GM12801 (cell line): ENCODE data around the gene MMP21.

Experiments used
- TF ChIP-seq, protein P1 (sequence below): IDR thresholded peaks from one replicate; pipeline ENCODE4 v1.5.1; 2011; ENCODE audit warnings: control low read depth; ENCODE audit not compliant: insufficient read length; ENCODE audit errors: extremely low read depth

Gene MMP21

DNA sequence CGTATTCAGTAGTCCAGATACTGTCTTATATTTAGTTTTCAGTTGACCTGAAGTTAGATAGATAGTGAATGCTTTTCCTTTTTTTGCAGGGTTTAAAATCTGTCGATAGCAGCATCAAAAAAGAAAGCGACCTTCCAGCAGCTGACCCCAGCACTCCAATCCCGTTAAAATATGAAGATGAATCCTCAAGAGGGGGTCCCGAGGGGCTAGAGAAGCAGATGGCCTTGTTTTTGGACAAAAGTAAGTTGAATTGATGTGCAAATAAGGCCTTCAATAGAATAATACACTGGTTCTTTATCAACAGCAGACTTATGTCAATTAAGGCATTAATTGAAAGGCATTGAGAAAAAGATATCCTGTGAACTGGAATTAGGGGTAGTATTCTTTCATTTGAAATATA, 37.4 kb downstream of the MMP21 start:
- TF ChIP-seq, protein P1, sequence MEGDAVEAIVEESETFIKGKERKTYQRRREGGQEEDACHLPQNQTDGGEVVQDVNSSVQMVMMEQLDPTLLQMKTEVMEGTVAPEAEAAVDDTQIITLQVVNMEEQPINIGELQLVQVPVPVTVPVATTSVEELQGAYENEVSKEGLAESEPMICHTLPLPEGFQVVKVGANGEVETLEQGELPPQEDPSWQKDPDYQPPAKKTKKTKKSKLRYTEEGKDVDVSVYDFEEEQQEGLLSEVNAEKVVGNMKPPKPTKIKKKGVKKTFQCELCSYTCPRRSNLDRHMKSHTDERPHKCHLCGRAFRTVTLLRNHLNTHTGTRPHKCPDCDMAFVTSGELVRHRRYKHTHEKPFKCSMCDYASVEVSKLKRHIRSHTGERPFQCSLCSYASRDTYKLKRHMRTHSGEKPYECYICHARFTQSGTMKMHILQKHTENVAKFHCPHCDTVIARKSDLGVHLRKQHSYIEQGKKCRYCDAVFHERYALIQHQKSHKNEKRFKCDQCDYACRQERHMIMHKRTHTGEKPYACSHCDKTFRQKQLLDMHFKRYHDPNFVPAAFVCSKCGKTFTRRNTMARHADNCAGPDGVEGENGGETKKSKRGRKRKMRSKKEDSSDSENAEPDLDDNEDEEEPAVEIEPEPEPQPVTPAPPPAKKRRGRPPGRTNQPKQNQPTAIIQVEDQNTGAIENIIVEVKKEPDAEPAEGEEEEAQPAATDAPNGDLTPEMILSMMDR = no peak

DNA sequence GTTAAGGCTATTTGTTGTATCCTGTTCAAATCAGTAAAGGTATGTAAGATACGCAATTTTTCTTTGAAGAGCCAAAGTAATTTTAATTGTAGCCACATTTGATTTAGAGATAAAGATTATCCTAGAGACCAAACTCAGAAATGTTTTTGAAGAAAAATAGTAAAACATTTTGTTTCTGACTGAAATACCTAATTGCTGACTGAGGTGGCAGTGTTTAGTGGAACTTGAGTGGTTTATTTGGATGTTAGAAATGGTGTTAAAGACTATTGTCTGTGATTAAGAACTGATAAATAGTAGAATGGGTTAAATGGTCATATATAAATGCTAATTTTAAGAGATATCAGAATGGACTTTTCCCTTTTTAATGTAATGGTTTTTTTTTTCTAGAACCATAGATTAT, 40.8 kb downstream of the MMP21 start:
- TF ChIP-seq, protein P1 = no peak

DNA sequence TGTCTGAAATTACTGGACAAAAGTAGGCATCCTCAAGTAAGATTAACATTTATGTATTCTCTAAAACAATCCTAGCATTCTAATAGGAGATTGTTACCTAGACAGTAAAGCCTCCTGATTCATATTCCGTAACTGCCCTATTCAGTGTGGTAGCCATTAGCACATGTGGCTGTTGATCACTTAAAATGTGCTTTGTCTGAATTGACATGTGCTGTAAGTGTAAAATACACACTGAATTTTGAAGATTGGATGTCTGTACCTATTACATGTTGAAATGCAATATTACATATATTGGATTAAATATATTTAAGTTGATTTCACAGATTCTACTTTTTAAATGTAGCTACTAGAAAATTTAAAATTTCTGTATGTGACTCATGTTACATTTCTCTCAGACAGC, 41.5 kb downstream of the MMP21 start:
- TF ChIP-seq, protein P1 = no peak

DNA sequence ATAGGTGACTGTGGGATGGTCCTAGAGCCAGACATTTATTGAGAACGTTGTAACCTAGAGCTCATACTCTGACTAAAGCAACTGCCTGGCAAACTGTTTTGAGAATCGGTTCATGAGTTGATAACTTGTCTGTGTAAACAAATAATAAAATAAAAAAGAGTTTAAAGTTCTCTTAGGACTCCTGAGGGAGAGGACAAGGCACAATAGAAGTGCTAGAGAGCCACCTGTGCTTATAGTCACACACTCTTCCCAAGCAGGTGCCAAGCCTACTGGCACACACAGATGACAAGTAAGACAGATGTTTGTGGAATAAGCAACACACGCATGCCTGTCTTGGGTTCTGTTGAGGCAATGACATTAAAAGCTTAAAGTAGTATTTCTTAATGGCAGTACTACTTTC, 48.2 kb downstream of the MMP21 start:
- TF ChIP-seq, protein P1 = no peak

DNA sequence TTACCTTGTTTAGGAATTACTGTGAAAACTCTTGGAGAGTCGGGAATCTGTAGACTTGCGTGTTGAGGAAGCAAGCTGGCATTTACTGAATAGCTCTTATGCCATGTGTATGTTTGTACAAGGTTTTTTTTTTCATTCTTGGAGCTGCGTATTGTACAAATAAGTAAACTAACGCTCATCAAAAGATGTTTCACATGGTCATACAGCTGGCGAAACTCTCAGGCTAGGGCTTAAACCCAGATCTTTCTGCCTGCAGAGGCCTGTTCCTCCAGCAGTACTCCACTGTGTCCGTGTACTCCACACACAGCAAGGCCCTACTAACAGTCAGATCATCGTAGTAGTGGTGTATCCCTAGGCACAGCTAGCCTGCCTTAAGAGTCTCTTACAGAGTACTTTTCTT, 48.7 kb downstream of the MMP21 start:
- TF ChIP-seq, protein P1 = no peak

DNA sequence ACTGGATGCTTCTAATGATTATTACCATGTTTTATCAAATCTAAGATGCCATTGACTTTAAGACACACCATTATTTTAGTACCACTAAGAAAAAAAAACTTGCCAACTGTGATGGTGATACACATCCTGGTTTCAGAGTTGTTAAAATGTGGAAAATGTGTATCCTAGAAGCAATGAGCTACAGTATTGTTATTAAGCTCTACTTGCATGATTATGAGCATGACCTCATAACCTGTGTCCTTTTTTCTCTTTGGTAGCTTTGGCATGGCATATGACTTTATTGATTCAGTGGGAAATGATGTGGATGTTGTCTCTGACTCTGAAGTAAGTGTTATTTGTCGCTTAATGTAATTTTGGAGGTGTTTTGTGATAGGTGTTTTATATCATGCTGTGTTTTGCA, 52.8 kb downstream of the MMP21 start:
- TF ChIP-seq, protein P1 = no peak

DNA sequence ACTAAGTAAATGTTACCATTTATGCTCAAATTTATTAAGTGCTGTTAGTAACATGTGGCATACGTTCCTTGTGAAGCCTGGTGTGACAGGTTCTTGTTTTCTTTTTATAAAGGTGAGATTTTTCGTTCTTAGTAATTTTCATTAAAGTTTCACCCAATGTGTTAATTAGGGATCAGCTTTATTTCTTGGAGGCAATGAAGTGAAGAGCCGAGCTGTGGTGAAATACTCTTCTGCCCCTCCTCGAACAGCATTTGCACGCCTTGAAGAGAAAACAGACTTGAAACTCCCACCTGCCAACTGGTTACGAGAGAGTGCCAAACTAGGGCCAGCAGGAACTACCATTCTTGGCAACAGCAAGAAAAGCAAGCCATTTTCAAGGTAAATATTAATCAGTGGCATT, 54.6 kb downstream of the MMP21 start:
- TF ChIP-seq, protein P1 = no peak

DNA sequence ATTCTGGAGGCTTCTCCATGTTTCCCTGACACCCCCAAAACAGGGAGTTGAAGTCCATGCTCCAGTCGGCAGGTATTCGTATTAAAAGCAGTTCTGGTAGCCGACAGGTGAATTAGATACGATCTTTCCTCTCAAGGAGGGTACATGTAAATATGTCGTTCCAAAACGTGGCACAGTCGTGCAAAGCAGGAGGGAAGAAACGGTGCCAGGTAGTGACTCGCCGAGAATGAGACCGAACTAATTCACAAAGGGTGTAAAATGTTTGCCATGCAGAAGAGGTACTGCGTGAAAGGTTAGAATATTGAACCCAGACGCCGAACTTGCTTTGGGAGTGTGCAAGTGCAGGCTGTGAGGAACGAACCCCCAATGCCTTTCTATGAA, 55.6 kb downstream of the MMP21 start:
- TF ChIP-seq, protein P1 = no peak
